ENCODE results near the gene MCTP2. TPM values are rescaled to one million over a fixed set of nuclear protein-coding genes. Genes with fewer than 3 reads are reported as not detected.

MCTP2 gene
- polyA plus RNA-seq, 3 donors, result 2.6 to 4.7 (median 3.8) TPM

- WGBS, 3 donors, result 60 to 73% (median 65%) methylated on average over 4 of the region's 4 CpGs
- H3K27ac ChIP-seq (ENCODE audit: low read depth, low read length), result no peak overlapping the region
Observed at GRCh38 chr15:94366781-94367180, 135.4 kb downstream of the MCTP2 start.

GRCh38 chr15:94367726-94368535, 136.6 kb downstream of the MCTP2 start:
- no peak overlapping the region for H3K27ac ChIP-seq (ENCODE audit: low read depth, low read length)
- WGBS, 3 donors, result 69 to 71% (median 70%) methylated on average over 6 of the region's 6 CpGs

DNA sequence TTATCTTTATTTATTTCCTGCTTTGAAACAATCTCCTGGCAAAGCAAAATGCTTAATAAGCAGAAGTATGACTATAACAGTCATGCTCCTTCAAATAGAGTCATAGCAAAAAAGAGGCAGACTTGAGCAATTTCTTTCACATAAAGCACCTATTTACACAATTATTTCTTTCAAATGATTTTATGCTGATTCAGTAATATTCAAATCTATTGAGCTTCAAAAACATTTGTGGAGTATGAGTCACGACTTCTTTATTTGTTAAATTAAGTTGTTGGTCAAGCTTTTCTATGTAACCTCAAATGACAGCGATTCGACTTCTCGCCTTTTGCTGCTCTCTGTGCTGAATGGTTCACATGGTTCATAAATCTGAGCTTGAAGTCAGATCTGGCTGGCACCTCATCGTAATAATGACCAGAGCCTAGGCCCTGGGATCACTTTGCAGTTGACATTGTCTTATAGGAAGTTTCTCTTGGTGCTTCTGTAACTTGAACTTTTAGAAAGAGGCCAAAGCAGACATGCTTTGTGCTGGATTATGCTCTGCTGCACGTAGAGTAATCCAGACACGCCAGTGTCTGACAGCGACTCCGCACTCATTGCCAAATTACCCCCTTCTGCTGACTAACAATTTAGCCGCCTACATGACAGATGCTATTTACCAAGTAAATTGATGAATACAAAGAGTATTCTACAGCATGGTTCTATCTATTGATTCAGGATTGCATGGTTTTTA, 139.0 kb downstream of the MCTP2 start:
- 83 to 88% (median 83%) methylated on average over 10 of the region's 10 CpGs for WGBS, 3 donors
- no peak overlapping the region for H3K27ac ChIP-seq (ENCODE audit: low read depth, low read length)

GRCh38 chr15:94370936-94371285, 139.6 kb downstream of the MCTP2 start:
- 58 to 71% (median 64%) methylated on average over 2 of the region's 2 CpGs for whole genome bisulfite sequencing, 3 donors
- no peak overlapping the region for H3K27ac ChIP-seq (ENCODE audit: low read depth, low read length)

DNA sequence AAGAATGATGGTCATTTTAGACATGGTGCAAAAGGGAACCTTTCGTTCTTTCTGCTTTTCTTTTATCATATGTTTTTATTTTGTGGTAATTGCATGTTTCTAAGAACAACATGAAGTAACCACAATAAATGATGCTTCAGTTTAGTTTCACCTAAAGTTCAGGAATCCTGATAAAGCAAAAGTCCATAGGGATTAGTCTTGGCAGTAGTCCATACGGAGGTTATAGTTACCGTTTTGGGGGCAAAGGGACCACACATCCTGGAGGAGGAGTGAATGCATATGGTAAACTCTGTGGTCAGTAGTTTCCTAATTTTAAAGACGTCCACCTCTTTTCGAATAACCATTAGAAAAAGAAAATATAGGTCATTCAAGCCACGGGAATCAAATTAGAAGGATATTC, 141.5 kb downstream of the MCTP2 start:
- 81 to 86% (median 84%) methylated on average over 6 of the region's 6 CpGs for WGBS, 3 donors
- no peak overlapping the region for H3K27ac ChIP-seq (ENCODE audit: low read depth, low read length)

DNA sequence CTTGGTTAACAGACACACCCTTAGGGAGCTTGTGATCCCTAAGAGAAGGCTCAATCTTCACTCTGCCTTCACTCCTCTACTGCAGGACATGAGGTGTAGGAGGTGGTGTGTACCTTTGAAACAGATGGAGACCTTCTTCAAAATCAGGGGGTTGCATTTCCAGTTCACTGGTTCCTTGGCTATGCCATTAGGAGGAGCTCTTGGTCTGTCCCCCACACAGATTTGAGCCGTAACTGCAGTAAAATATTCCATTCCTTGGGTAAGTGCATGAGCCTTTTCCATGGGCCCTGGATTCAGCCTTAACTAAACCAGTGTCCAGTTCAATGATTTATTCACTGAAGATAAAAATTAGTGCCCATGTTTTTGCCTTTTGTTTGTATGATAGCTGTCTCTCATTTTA, 144.6 kb downstream of the MCTP2 start:
- WGBS, 3 donors, result 88 to 100% (median 92%) methylated on average over 1 of the region's 1 CpG
- H3K27ac ChIP-seq (ENCODE audit: low read depth, low read length), result no peak overlapping the region

GRCh38 chr15:94379986-94380385, 148.6 kb downstream of the MCTP2 start:
- no peak overlapping the region for H3K27ac ChIP-seq (ENCODE audit: low read depth, low read length)
- WGBS, 3 donors, result 93 to 97% (median 94%) methylated on average over 3 of the region's 3 CpGs

GRCh38 chr15:94380798-94381197, 149.4 kb downstream of the MCTP2 start:
- H3K27ac ChIP-seq (ENCODE audit: low read depth, low read length), result no peak overlapping the region
- 87 to 92% (median 90%) methylated on average over 1 of the region's 1 CpG for WGBS, 3 donors

DNA sequence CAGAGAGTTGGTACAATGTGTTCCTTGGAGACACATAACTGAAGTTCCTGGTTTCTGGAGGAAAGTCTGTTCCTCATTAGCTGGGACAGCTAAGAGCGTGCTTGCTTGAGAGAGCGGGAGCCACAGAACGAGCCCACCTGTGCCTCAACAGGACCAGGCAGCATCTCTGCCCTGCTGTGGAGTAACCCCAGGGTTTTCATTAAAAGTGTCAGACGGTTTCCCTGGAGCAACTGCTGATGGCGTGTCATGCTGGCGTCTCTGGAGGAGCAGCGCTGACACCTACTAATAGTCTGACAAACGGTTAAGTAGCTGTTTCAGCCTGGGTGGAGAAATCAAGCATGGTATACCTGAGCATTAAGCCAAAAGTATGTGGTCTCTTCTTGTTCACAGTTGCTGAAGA, 150.0 kb downstream of the MCTP2 start:
- H3K27ac ChIP-seq (ENCODE audit: low read depth, low read length), result no peak overlapping the region
- 91 to 95% (median 94%) methylated on average over 8 of the region's 8 CpGs for WGBS, 3 donors

GRCh38 chr15:94383041-94383440, 151.7 kb downstream of the MCTP2 start:
- 85 to 91% (median 86%) methylated on average over 3 of the region's 3 CpGs for WGBS, 3 donors
- H3K27ac ChIP-seq (ENCODE audit: low read depth, low read length), result no peak overlapping the region

GRCh38 chr15:94383706-94384105, 152.3 kb downstream of the MCTP2 start:
- no peak overlapping the region for H3K27ac ChIP-seq (ENCODE audit: low read depth, low read length)
- WGBS, 3 donors, result 97 to 99% (median 97%) methylated on average over 9 of the region's 9 CpGs

DNA sequence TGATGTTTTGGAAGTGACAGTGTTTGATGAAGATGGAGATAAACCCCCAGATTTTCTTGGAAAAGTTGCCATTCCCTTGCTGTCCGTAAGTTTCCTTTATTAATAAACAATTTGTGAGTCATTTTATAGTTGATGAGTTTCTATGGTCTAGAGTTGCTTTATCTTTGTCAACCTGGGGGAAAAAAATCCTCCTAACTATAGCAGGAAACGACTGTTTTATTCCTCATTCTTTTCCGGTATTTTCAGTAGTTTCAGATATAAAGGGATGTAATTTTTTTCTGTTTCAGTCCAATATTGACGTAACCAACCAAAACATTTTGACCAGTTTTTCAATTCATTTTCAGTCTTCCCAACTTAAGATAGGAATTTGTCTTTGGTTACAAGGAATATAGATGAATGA, 154.1 kb downstream of the MCTP2 start:
- 55 to 66% (median 66%) methylated on average over 4 of the region's 4 CpGs for WGBS, 3 donors
- no peak overlapping the region for H3K27ac ChIP-seq (ENCODE audit: low read depth, low read length)

GRCh38 chr15:94386351-94386750, 155.0 kb downstream of the MCTP2 start:
- H3K27ac ChIP-seq (ENCODE audit: low read depth, low read length), result no peak overlapping the region
- WGBS, 3 donors, result 92 to 97% (median 94%) methylated on average over 7 of the region's 7 CpGs

DNA sequence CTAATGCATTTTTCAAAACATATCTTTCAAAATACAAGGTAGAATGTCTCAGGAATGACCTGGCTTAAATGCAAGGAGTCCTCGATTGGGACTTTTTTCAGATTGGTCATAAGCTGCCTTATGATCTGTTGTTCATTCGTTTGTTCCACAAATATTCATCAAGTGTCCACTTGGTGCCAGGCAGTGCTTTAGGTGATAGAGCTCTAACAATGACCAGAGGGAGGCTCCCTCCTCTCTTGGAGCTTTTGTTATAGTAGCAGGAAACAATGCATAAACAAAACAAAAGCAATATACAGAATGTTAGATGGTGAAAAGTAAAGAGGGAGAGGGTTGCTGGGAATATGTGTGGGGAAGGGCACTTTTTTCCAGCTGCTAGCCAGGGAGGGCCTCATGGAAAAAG, 156.1 kb downstream of the MCTP2 start:
- no peak overlapping the region for H3K27ac ChIP-seq (ENCODE audit: low read depth, low read length)
- WGBS, 3 donors, result 76 to 78% (median 78%) methylated on average over 2 of the region's 2 CpGs

DNA sequence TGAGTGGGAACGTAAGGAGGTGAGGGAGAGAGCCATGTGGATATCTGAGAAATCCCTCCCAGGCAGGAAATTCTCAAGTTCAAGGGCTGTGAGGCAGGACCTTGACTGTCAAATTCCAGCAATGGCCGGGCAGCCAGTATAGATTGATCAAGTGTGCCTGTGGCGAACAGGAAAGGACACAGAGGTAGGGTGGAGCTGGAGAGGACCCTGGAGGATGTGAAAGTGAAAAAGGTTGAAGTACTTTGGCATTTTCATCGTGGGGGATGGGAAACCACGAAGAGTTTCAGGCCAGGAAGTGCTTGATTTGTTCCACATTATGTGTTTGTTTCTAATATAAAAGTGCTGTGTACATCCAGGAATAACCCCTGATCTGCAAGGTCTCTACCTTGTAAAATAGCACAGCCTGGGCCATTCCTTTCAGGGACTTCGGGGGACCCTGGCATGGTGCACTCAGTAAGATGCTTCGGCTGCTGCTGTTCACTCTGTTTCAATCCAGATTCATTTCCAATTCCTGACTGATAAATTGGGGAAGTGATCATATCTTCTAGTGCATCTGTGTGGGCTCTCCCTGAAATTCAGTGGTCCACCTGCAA, 156.6 kb downstream of the MCTP2 start:
- H3K27ac ChIP-seq (ENCODE audit: low read depth, low read length), result no peak overlapping the region
- 59 to 83% (median 60%) methylated on average over 7 of the region's 7 CpGs for WGBS, 3 donors

GRCh38 chr15:94395640-94396039, 164.3 kb downstream of the MCTP2 start:
- WGBS, 3 donors, result 41 to 50% (median 48%) methylated on average over 1 of the region's 1 CpG
- no peak overlapping the region for H3K27ac ChIP-seq (ENCODE audit: low read depth, low read length)

GRCh38 chr15:94397337-94397736, 166.0 kb downstream of the MCTP2 start:
- H3K27ac ChIP-seq (ENCODE audit: low read depth, low read length), result no peak overlapping the region
- 46 to 75% (median 55%) methylated on average over 3 of the region's 3 CpGs for WGBS, 3 donors

DNA sequence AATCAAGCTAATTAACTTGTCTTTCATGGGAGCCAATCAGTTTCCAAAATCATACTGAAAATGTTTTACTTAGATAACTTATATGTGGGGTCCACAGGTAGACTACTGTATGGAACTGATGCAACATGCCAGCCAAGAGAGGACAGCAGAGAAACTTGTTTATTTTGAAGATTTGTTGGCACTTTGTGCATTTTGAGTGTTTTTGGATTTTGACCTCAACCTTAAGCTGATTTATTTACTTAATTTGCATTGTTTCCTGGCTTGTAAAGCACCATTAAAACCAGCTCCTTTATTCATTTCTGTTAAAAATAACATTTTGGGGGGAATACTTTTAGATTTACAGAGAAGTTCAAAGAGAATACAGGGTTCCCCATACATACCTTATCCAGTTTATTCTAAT, 166.6 kb downstream of the MCTP2 start:
- no peak overlapping the region for H3K27ac ChIP-seq (ENCODE audit: low read depth, low read length)

GRCh38 chr15:94400526-94401298, 169.4 kb downstream of the MCTP2 start:
- H3K27ac ChIP-seq (ENCODE audit: low read depth, low read length), result no peak overlapping the region
- 76 to 79% (median 77%) methylated on average over 10 of the region's 10 CpGs for WGBS, 3 donors
